GM11168 (cell line): ENCODE data around the gene NSMF.
"Not testable (repeated sequence)": the region's sequence is repeated elsewhere in the genome, so short reads cannot be mapped to it uniquely, and the experiment has no call there.

Experiments used
- in situ Hi-C: fragments of 300-500 bp; cut with MboI; formaldehyde crosslinking; loops from one replicate; pipeline ENCODE4 v1.12.0; 2022; ENCODE audit warnings: low sequenced_read_pairs; ENCODE audit not compliant: unreplicated experiment

NSMF gene

GRCh38 chr9:137459601-137460362 is 648 bp upstream of the NSMF start:
- in situ Hi-C loops = no loop called here

- in situ Hi-C loops = no loop called here
These were observed 661 bp downstream of the NSMF start for GRCh38 chr9:137458194-137459151.

DNA sequence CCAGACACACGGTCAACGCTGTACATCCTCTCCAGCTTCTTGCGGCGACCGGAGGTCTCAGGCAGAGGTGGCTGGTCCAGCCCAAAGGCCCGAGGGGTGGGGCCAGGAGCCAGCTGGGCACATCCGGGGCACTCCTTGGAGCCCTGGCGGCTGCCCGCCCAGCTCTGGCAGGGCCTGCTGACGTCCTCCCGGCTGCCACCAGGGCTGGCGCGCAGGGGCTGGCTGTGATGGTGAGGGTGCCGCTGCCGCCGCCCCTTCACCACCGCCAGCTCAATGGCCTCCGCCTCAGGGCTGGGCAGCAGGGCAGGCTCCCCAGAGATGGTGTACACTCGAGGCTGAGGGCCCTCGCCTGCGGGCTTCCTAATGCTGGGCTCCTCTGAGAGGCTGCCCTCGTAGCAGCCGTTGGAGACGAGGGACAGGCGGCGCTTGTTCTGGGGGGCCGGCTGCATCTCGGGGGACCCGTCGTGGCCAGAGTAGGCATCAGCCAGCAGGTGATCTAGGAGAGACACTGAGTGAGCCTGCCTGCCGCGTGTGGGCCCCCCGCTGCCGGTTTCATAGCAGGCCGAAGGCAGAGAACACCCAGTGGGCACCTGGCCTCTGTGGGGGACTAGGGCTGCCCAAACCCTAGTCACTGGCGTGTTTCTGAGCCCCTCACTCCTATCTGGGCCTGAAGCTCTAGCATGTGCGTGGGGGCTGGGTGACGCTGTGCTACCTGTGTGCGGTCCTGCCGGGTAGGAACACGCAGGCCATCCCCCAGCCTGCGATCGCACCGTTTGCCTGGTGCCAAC is 1.5 kb downstream of the NSMF start:
- in situ Hi-C loops = no loop called here

DNA sequence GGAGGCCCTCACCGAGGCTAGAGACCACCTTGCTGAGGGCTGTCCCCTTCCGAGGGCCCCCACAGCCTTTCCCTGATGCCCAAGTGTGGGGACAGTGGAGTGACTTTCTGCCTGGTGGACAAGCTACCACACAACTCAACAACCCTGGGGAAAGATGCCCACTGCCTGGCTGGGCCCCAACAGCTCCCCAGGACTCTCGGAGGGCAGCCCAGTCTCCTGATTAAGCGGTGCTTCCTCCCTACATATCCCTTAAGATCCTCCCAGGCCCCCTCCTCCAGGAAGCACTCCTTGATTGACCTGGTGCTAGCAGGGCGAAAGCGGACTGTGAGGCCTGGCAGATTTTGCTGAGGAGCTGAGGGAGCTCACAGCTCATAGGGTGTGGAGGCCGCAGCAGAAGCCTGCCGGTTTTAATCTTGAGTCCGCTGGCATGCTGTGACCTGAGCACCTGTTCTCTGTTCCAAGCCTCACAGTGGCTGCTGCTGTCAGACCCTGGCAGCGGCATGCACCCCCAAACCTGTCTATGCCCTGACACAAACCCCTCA is 2.2 kb downstream of the NSMF start:
- in situ Hi-C loops = no loop called here

DNA sequence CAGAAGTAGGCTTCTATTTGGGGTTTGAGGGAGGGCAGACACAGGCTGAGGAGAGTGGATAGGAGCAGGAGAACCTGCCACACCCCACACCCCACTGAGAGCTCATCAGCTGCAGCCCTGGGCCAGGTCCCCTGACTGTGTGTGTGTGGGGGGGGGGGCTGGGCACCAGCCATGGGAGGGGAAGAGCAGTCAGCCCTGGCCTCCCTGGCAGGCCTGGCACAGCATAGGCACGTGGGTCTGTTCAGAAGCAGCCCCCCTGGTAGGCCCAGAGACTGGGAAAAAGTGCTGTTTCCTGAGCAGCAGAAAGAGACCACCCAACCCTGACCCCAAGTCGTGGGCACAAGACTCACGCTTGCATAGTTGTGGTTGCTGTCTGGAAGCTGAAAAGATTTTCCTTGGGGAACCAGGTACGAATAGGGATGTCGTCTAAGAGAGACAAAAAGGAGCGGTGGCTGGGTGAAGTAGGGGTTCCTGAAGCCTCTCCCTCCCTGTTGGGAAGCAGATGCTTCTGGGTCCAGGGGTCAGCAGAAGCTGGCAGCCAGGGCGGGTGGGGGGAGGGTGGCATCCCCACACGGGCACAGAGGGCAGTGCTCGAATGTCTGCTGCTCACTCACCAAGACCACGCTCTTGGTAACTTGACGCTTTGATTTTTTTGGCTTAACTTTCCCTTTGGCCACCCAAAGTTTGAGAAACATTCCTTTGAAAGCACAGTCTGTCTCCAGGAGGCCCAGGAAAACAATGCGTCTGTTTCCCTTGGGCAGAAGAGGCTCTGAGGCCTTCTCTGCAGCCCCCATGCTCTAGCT is 2.9 kb downstream of the NSMF start:
- in situ Hi-C loops = no loop called here

- in situ Hi-C loops = no loop called here
These were observed 3.7 kb downstream of the NSMF start for GRCh38 chr9:137455359-137455991.

- in situ Hi-C loops = no loop called here
These were observed 4.4 kb downstream of the NSMF start for GRCh38 chr9:137454597-137455358.

GRCh38 chr9:137454145-137454596 is 5.0 kb downstream of the NSMF start:
- in situ Hi-C loops = no loop called here

GRCh38 chr9:137453643-137454081 is 5.5 kb downstream of the NSMF start:
- in situ Hi-C loops = no loop called here

DNA sequence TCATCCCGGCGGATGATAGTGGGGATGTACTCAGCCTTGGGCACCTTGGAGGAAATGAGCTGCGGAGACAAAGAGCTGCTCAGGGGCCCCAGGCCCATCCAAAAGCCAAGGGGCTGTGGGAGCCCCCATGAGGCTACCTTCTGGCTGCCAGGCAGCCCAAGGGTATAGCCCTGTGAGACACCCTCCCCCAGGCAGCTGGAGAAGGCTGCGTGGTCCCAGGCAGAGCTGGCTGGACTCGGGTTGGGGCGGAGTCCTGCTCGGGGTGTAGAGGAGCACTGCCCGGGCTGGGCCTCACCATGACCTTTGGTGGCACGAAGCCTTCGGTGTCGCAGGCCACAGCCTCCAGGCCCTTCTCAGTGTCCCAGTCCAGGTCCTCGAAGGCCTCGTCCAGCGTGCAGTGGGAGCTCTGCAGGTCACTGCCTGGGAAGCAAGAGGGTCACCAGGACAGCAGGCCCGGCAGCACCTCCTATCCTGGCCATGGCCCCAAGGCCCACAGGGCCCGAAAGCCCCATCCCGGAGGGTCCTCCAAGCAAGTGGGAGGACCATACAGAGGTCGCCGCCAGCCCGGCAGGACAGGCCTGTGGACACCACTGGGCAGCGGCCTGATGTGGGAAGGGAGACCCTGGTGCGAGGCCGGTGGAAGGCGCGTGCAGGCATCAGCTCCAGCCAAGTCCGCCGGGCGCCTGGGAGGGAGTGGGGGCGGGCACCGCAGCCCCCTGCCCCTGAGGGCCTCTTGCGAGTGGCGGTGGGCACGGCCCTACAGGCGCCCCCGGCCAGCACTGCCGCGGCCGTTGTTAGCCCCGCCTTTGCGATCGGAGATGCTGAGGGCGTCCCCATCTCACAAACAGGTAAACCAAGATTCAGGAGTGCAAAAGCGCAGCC is 6.1 kb downstream of the NSMF start:
- in situ Hi-C loops = no loop called here

- in situ Hi-C loops = no loop called here
These were observed 7.0 kb downstream of the NSMF start for GRCh38 chr9:137452006-137452760.

- in situ Hi-C loops = not testable (repeated sequence)
These were observed 7.7 kb downstream of the NSMF start for GRCh38 chr9:137451264-137452005.

DNA sequence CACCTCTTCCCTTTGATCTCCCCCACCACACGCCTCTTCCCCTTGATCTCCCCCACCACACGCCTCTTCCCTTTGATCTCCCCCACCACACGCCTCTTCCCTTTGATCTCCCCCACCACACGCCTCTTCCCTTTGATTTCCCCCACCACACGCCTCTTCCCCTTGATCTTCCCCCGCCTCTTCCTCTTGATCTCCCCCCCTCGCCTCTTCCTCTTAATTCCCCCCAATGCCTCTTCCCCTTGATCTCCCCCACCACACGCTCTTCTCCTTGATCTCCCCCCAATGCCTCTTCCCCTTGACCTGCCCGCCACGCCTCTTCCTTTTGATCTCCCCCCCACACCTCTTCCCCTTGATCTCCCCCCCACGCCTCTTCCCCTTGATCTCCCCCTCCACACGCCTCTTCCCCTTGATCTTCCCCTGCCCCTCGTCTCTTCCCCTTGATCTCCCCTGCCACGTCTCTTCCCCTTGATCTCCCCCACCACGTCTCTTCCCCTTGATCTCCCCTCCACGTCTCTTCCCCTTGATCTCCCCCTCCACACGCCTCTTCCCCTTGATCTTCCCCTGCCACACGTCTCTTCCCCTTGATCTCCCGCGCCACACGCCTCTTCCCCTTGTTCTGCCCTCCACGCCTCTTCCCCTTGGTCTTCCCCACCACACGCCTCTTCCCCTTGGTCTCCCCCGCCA is 8.5 kb downstream of the NSMF start:
- in situ Hi-C loops = not testable (repeated sequence)

DNA sequence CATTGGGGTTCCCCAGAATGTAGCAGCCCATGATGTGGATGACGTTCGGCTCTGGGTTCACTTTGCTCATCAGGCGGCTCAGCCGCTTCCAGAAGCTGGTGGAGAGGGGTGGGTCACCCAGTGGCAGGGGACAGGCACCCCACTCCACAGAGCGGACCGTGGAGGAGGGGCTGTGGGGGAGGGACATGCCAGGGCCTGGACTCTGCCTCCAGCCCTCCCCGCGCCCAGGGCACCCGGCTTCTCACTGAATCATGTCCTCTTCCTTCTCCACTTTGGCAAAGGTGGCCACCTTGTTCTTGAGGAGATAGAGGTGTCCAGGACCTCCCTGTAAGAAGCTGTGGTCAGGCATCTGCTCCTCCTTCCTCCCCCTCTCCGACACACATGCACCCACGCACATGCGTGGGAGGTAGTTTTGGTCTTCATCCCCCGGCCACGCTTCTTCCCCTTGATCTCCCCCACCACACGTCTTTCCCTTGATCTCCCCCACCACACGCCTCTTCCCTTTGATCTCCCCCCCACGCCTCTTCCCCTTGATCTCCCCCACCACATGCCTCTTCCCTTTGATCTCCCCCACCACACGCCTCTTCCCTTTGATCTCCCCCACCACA is 9.1 kb downstream of the NSMF start:
- in situ Hi-C loops = no loop called here
